HepG2 (cell line): Measurements from ENCODE around the gene AGT. TPM values are rescaled to one million over a fixed set of nuclear protein-coding genes. Genes with fewer than 3 reads are reported as not detected.

Source experiments
- ATAC-seq: fragments of 200-7000 bp; cut with Tn5 transposase; 3 replicates; pipeline ENCODE4 v1.9.1; 2020; ENCODE audit warnings: mild to moderate bottlenecking, moderate library complexity
- BruUV-seq: library from RNA; stranded (reverse); fragments of 400-500 nt; replicated peaks from 2 replicates; lab custom pipeline; 2021; lab: Mats Ljungman, UMichigan
- CTCF ChIA-PET: fragments of 300-600 bp; formaldehyde crosslinking; extraction: SDS; loops from one replicate; lab custom pipeline; 2021; ENCODE audit warnings: low total read pairs, inconsistent platforms, low intra/inter-chr PET ratio; lab: Yijun Ruan, JAX
- POLR2A ChIA-PET: fragments of 350-600 bp; sonication (Branson Sonifier 250); formaldehyde crosslinking; loops from one replicate; lab custom pipeline; 2020; ENCODE audit warnings: antibody characterized with exemption, inconsistent platforms; lab: Yijun Ruan, JAX
- DNase-seq: peaks from one replicate; pipeline ENCODE4 v3.0.0-alpha.2; 2015; ENCODE audit warnings: low spot score
- FAIRE-seq: peaks from 3 replicates; lab custom pipeline; 2011; peaks lifted over from hg19 to GRCh38; lab: Jason Lieb, UNC
- H2AFZ ChIP-seq: one replicate; pipeline ENCODE4 v1.6.1; 2011; ENCODE audit warnings: low read length, inconsistent platforms
- H3K27ac ChIP-seq: fragments of 300-600 bp; 3 replicates; pipeline ENCODE4 v1.8.0; 2011; ENCODE audit warnings: mixed run types, mild to moderate bottlenecking, mixed read lengths, low read length, inconsistent platforms; ENCODE audit not compliant: insufficient read depth; ENCODE audit errors: extremely low read length
- H3K27me3 ChIP-seq, 2 experiments: fragments of 200-600 bp in 1 of 2; 2 replicates in 1 of 2; 3 replicates in 1 of 2; pipeline versions ENCODE4 v1.6.0 to v1.8.0; 2011; ENCODE audit warnings: low read length in 2 of 2, mild to moderate bottlenecking in 2 of 2, moderate library complexity in 2 of 2, inconsistent platforms in 1 of 2; ENCODE audit not compliant: insufficient read depth in 2 of 2, control insufficient read depth in 1 of 2
- H3K36me3 ChIP-seq, 2 experiments: fragments of 200-600 bp in 1 of 2; replicated peaks in 1 of 2; 2 replicates in 1 of 2; 3 replicates in 1 of 2; pipeline versions ENCODE4 v1.5.1 to v1.8.0; 2011; ENCODE audit warnings: low read length in 2 of 2, inconsistent platforms in 1 of 2; ENCODE audit not compliant: insufficient read depth in 2 of 2, control insufficient read depth in 1 of 2
- H3K4me1 ChIP-seq: 2 replicates; pipeline ENCODE4 v1.5.1; 2012; ENCODE audit warnings: low read length, inconsistent platforms; ENCODE audit not compliant: insufficient read depth
- H3K4me2 ChIP-seq: 2 replicates; pipeline ENCODE4 v1.6.0; 2011; ENCODE audit warnings: low read depth, low read length, inconsistent platforms
- H3K4me3 ChIP-seq, 3 experiments: fragments of 200-600 bp in 1 of 3; sonication (generic), shearing (Covaris generic) in 1 of 3; replicated peaks in 1 of 3; 2 replicates each; pipeline ENCODE4 v1.5.1; 2011 to 2016; ENCODE audit warnings: low read length in 3 of 3, inconsistent platforms in 2 of 3, low read depth in 2 of 3, mild to moderate bottlenecking in 2 of 3, control low read depth in 1 of 3, mixed read lengths in 1 of 3; ENCODE audit not compliant: insufficient read depth in 1 of 3
- H3K79me2 ChIP-seq: one replicate; pipeline ENCODE4 v1.6.1; 2011; ENCODE audit warnings: low read length, inconsistent platforms; ENCODE audit not compliant: insufficient read depth
- H3K9ac ChIP-seq: 2 replicates; pipeline ENCODE4 v1.6.0; 2011; ENCODE audit warnings: mild to moderate bottlenecking, low read depth, low read length, inconsistent platforms; ENCODE audit not compliant: insufficient read depth
- H3K9me3 ChIP-seq: 2 replicates; pipeline ENCODE4 v1.5.1; 2012; ENCODE audit warnings: mild to moderate bottlenecking, low read length
- H4K20me1 ChIP-seq: 2 replicates; pipeline ENCODE4 v1.6.0; 2011; ENCODE audit warnings: inconsistent platforms, mild to moderate bottlenecking, low read length, moderate library complexity; ENCODE audit not compliant: insufficient read depth
- REXO4 ChIP-seq: sonication (generic); formaldehyde crosslinking; IDR thresholded peaks from 2 replicates; pipeline ENCODE4 v1.8.0; 2022; ENCODE audit warnings: missing genetic modification reagents, mild to moderate bottlenecking, borderline replicate concordance
- ZNF543 ChIP-seq: sonication (generic); formaldehyde crosslinking; IDR thresholded peaks from 2 replicates; pipeline ENCODE4 v1.4.0; 2020; ENCODE audit warnings: mild to moderate bottlenecking, missing genetic modification reagents
- ZSCAN29 ChIP-seq: sonication (generic); formaldehyde crosslinking; conservative IDR thresholded peaks from 2 replicates; pipeline ENCODE4 v1.4.0; 2020; ENCODE audit warnings: mild to moderate bottlenecking, missing genetic modification reagents
- WGBS: methylation state at CpG from one replicate; pipeline ENCODE4 v1.1.6; 2017; ENCODE audit warnings: low lambda C conversion rate; 5-methylcytosine and 5-hydroxymethylcytosine counted together
- in situ Hi-C: cut with HindIII; loops from 2 replicates; pipeline ENCODE4 v1.10.0; 2017; ENCODE audit warnings: low pct_unique_long_range_greater_than_20kb; ENCODE audit not compliant: extremely low pct_ligation_motif_present
- intact Hi-C: fragments of 100-400 bp; cut with micrococcal nuclease; formaldehyde crosslinking; loops from one replicate; pipeline ENCODE4 v1.10.0; 2022; ENCODE audit not compliant: unreplicated experiment
- polyA plus RNA-seq, 8 experiments: library from polyadenylated mRNA; depleted of rRNA in 3 of 8; stranded (reverse) in 7 of 8; unstranded in 1 of 8; fragments of >200 nt; fragmentation: Illumina TruSeq in 4 of 8; extraction: Trizol in 4 of 8; gene quantifications; 2 replicates each; pipeline versions ENCODE4 v1.2.1 to v1.2.3, GENCODE V29; 2011 to 2016; ENCODE audit warnings: low read depth in 4 of 8, missing spikeins in 1 of 8, mixed read lengths in 1 of 8; ENCODE audit not compliant: insufficient read depth in 1 of 8
- total RNA-seq, 5 experiments: library from RNA; depleted of rRNA; stranded (reverse); fragments of >200 nt; fragmentation: Illumina TruSeq; extraction: Trizol; gene quantifications; 2 replicates each; pipeline ENCODE4 v1.2.3, GENCODE V29; 2016; ENCODE audit warnings: low read depth in 1 of 5
- TF ChIP-seq, protein P1 (sequence below): sonication (generic); formaldehyde crosslinking; conservative IDR thresholded peaks from 2 replicates; pipeline ENCODE4 v1.8.1; 2023; ENCODE audit warnings: missing genetic modification reagents
- TF ChIP-seq, protein P2 (sequence below): sonication (generic); formaldehyde crosslinking; IDR thresholded peaks from 2 replicates; pipeline ENCODE4 v1.4.0; 2020; ENCODE audit warnings: missing genetic modification reagents, mild to moderate bottlenecking, borderline replicate concordance
- TF ChIP-seq, protein P3 (sequence below): sonication (generic); formaldehyde crosslinking; IDR thresholded peaks from 2 replicates; pipeline ENCODE4 v1.8.1; 2023; ENCODE audit warnings: mild to moderate bottlenecking, missing genetic modification reagents, borderline replicate concordance
- TF ChIP-seq, protein P4 (sequence below): sonication (generic); formaldehyde crosslinking; IDR thresholded peaks from 2 replicates; pipeline ENCODE4 v1.4.0; 2020; ENCODE audit warnings: missing genetic modification reagents

AGT gene
- total and polyA plus RNA-seq, 2 of the 13 experiments (the other 11 are each of a cell fraction or from before 2014, with no cell fraction given), result 892 to 2,071 TPM

DNA sequence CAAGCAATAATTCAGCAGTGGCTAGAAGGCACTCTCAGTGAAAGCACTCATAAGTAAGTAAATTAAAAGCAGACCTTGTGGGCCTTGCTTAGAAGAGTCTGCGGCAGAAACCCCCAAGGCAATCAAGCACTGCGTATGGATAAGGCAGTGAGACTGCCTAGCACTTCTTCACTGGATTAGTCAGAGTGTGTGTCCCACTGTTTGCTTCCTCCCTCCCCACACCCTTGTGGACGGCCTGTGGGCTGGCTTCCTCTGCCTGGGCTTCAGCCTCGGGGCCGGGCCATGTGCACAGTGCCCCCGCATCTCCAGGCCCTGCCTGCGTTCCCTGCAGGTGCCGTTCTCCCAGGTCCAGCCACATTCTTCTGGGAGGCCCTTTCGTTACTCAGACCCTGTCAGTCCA is 23.8 kb downstream of the AGT start:
- intact Hi-C loops (no loop called here), in situ Hi-C loops (no loop called here)
- FAIRE-seq (no peak), DNase-seq (no peak), ATAC-seq (no peak)
- H3K9ac ChIP-seq, result no peak overlapping the region
- H3K27me3 ChIP-seq, result no peaks in the 10 kb centered on the region
- no TSS peak for BruUV-seq
- no peaks in the 10 kb centered on the region for H3K79me2 ChIP-seq
- H3K27ac ChIP-seq, result no peak overlapping the region
- POLR2A ChIA-PET, result no interaction called here
- 97% methylated on average over 9 of the region's 9 CpGs for WGBS
- CTCF ChIA-PET, result no interaction called here
- no peak overlapping the region for H2AFZ ChIP-seq
- H3K4me3 ChIP-seq, result no peak overlapping the region
- H3K36me3 ChIP-seq, result peaks cover 23 to 80% of the 10 kb centered on the region in 2 experiments
- H3K4me1 ChIP-seq, result peaks cover 7% of the 10 kb centered on the region; the same call in 1 of the 2 replicates
- no peaks in the 10 kb centered on the region for H4K20me1 ChIP-seq
- TF ChIP-seq, protein P1, sequence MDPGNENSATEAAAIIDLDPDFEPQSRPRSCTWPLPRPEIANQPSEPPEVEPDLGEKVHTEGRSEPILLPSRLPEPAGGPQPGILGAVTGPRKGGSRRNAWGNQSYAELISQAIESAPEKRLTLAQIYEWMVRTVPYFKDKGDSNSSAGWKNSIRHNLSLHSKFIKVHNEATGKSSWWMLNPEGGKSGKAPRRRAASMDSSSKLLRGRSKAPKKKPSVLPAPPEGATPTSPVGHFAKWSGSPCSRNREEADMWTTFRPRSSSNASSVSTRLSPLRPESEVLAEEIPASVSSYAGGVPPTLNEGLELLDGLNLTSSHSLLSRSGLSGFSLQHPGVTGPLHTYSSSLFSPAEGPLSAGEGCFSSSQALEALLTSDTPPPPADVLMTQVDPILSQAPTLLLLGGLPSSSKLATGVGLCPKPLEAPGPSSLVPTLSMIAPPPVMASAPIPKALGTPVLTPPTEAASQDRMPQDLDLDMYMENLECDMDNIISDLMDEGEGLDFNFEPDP (CRISPR knock-in tag), result no peak
- TF ChIP-seq, protein P2, sequence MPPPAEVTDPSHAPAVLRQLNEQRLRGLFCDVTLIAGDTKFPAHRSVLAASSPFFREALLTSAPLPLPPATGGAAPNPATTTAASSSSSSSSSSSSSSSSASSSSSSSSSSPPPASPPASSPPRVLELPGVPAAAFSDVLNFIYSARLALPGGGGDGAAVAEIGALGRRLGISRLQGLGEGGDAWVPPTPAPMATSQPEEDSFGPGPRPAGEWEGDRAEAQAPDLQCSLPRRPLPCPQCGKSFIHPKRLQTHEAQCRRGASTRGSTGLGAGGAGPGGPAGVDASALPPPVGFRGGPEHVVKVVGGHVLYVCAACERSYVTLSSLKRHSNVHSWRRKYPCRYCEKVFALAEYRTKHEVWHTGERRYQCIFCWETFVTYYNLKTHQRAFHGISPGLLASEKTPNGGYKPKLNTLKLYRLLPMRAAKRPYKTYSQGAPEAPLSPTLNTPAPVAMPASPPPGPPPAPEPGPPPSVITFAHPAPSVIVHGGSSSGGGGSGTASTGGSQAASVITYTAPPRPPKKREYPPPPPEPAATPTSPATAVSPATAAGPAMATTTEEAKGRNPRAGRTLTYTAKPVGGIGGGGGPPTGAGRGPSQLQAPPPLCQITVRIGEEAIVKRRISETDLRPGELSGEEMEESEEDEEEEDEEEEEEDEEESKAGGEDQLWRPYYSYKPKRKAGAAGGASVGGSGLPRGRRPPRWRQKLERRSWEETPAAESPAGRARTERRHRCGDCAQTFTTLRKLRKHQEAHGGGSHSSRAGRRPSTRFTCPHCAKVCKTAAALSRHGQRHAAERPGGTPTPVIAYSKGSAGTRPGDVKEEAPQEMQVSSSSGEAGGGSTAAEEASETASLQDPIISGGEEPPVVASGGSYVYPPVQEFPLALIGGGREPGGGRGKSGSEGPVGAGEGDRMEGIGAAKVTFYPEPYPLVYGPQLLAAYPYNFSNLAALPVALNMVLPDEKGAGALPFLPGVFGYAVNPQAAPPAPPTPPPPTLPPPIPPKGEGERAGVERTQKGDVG (CRISPR knock-in tag), result no peak
- TF ChIP-seq REXO4 (CRISPR knock-in tag) (no peak), ZNF543 (CRISPR knock-in tag) (no peak), ZSCAN29 (CRISPR knock-in tag) (no peak)
- TF ChIP-seq, protein P3, sequence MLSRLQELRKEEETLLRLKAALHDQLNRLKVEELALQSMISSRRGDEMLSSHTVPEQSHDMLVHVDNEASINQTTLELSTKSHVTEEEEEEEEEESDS (CRISPR knock-in tag), result no peak
- TF ChIP-seq, protein P4, sequence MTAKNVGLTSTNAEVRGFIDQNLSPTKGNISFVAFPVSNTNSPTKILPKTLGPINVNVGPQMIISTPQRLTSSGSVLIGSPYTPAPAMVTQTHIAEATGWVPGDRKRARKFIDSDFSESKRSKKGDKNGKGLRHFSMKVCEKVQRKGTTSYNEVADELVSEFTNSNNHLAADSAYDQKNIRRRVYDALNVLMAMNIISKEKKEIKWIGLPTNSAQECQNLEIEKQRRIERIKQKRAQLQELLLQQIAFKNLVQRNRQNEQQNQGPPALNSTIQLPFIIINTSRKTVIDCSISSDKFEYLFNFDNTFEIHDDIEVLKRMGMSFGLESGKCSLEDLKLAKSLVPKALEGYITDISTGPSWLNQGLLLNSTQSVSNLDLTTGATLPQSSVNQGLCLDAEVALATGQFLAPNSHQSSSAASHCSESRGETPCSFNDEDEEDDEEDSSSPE, result no peak
- no peaks in the 10 kb centered on the region for H3K9me3 ChIP-seq
- no peak overlapping the region for H3K4me2 ChIP-seq
